ENCODE measurements around the gene RSPRY1.
A peak's percentile ranks its signal among the peaks of the same experiment; 100 is the strongest.

RSPRY1 gene

GRCh38 chr16:57225978-57226377, 39.8 kb downstream of the RSPRY1 start:
- DNase-seq, result no peak

GRCh38 chr16:57226701-57227621, 40.8 kb downstream of the RSPRY1 start:
- DNase-seq, result no peak

GRCh38 chr16:57229079-57229478, 43.0 kb downstream of the RSPRY1 start:
- no peak for DNase-seq

- DNase-seq, result no peak
Observed at GRCh38 chr16:57231821-57232350, 45.8 kb downstream of the RSPRY1 start.

- no peak for DNase-seq
Observed at GRCh38 chr16:57233944-57234706, 48.0 kb downstream of the RSPRY1 start.

GRCh38 chr16:57234707-57235092, 48.6 kb downstream of the RSPRY1 start:
- no peak for DNase-seq

- DNase-seq, result peak; percentile 38
Observed at GRCh38 chr16:57235128-57236021, 49.2 kb downstream of the RSPRY1 start.

- no peak for DNase-seq
Observed at GRCh38 chr16:57236022-57236350, 49.9 kb downstream of the RSPRY1 start.

- DNase-seq, result no peak
Observed at GRCh38 chr16:57238682-57239081, 52.6 kb downstream of the RSPRY1 start.

GRCh38 chr16:57239107-57239506, 53.0 kb downstream of the RSPRY1 start:
- no peak for DNase-seq

- peak; percentile 49 for DNase-seq
Observed at GRCh38 chr16:57240851-57241250, 54.7 kb downstream of the RSPRY1 start.

GRCh38 chr16:57242650-57243049, 56.5 kb downstream of the RSPRY1 start:
- DNase-seq, result no peak

- DNase-seq, result no peak
Observed at GRCh38 chr16:57244463-57244766, 58.3 kb downstream of the RSPRY1 start.

GRCh38 chr16:57244767-57245471, 58.8 kb downstream of the RSPRY1 start, which contains the start of gene ARL2BP:
TSS of gene ARL2BP (plus strand) at chr16:57245259. CDS start at chr16:57245368, 109 bp downstream.
- DNase-seq, result peak; percentile 45

GRCh38 chr16:57245472-57246113, 59.5 kb downstream of the RSPRY1 start:
- DNase-seq, result no peak

GRCh38 chr16:57251352-57251751, 65.2 kb downstream of the RSPRY1 start:
- no peak for DNase-seq

- no peak for DNase-seq
Observed at GRCh38 chr16:57252148-57252721, 66.1 kb downstream of the RSPRY1 start.

- no peak for DNase-seq
Observed at GRCh38 chr16:57253466-57253865, 67.3 kb downstream of the RSPRY1 start.

GRCh38 chr16:57255686-57256415, 69.7 kb downstream of the RSPRY1 start:
- DNase-seq, result no peak

- DNase-seq, result no peak
Observed at GRCh38 chr16:57256601-57257395, 70.7 kb downstream of the RSPRY1 start.
